CD4-positive, CD25-positive, alpha-beta regulatory T cell (primary cell): ENCODE measurements around the gene RAD23A. TPM values are rescaled to one million over a fixed set of nuclear protein-coding genes. Genes with fewer than 3 reads are reported as not detected.

Source experiments
- ATAC-seq, 2 donors: fragments of 150-1000 bp; cut with Tn5 transposase; one replicate each; pipeline ENCODE4 v1.10.0; 2021; ENCODE audit warnings: low read depth in 2 of 2, moderate number of reproducible peaks in 2 of 2, moderate library complexity in 1 of 2
- DNase-seq, 3 donors: peaks; one replicate each; pipeline versions ENCODE4 v3.0.0 to v3.0.0-alpha.2; 2012 to 2022; ENCODE audit warnings: mixed read lengths in 1 of 3
- H3K27ac ChIP-seq: one replicate; pipeline ENCODE4 v1.7.0; 2013; ENCODE audit warnings: mild to moderate bottlenecking, low read length; ENCODE audit not compliant: insufficient read depth, poor library complexity, severe bottlenecking
- H3K27me3 ChIP-seq: one replicate; pipeline ENCODE4 v1.7.0; 2013; ENCODE audit warnings: low read length; ENCODE audit not compliant: control insufficient read depth, insufficient read depth
- H3K36me3 ChIP-seq: one replicate; pipeline ENCODE4 v1.7.0; 2013; ENCODE audit warnings: mild to moderate bottlenecking, low read length, moderate library complexity; ENCODE audit not compliant: control insufficient read depth, insufficient read depth
- H3K4me1 ChIP-seq: 2 replicates; pipeline ENCODE4 v1.7.0; 2013; ENCODE audit warnings: mild to moderate bottlenecking, low read length; ENCODE audit not compliant: insufficient read depth, control insufficient read depth, poor library complexity, severe bottlenecking
- H3K4me3 ChIP-seq: one replicate; pipeline ENCODE4 v1.7.0; 2013; ENCODE audit warnings: low read depth, mild to moderate bottlenecking, low read length, moderate library complexity
- H3K9me3 ChIP-seq, 2 experiments: 1 replicate in 1 of 2; 2 replicates in 1 of 2; pipeline ENCODE4 v1.7.0; 2013; ENCODE audit warnings: low read length in 2 of 2, mild to moderate bottlenecking in 1 of 2, moderate library complexity in 1 of 2; ENCODE audit not compliant: control insufficient read depth in 2 of 2
- H3K27ac Mint-ChIP-seq, 3 donors: one replicate each; pipeline ENCODE4 v1.8.0; 2020 to 2022; ENCODE audit warnings: mild to moderate bottlenecking in 3 of 3, mixed read lengths in 3 of 3, moderate library complexity in 2 of 3
- H3K27me3 Mint-ChIP-seq: one replicate; pipeline ENCODE4 v1.8.0; 2022; ENCODE audit warnings: mild to moderate bottlenecking, mixed read lengths
- H3K36me3 Mint-ChIP-seq: one replicate; pipeline ENCODE4 v1.8.0; 2020; ENCODE audit warnings: mixed read lengths
- H3K4me1 Mint-ChIP-seq, 4 donors: one replicate each; pipeline ENCODE4 v1.8.0; 2020 to 2022; ENCODE audit warnings: mixed read lengths in 4 of 4, mild to moderate bottlenecking in 1 of 4
- H3K4me3 Mint-ChIP-seq, 4 donors: one replicate each; pipeline ENCODE4 v1.8.0; 2020 to 2022; ENCODE audit warnings: mild to moderate bottlenecking in 4 of 4, mixed read lengths in 4 of 4, moderate library complexity in 3 of 4
- H3K9me3 Mint-ChIP-seq, 7 donors: one replicate each; pipeline ENCODE4 v1.8.0; 2020 to 2022; ENCODE audit warnings: mixed read lengths in 7 of 7, mild to moderate bottlenecking in 3 of 7, moderate library complexity in 2 of 7
- polyA plus RNA-seq, 4 donors: library from polyadenylated mRNA; unstranded; fragments of 300-500 nt; fragmentation: Illumina TruSeq; gene quantifications; one replicate each; pipeline ENCODE4 v1.2.3, GENCODE V29; 2021
- total RNA-seq: library from RNA; stranded (reverse); gene quantifications from one replicate; pipeline ENCODE4 v1.2.3, GENCODE V29; 2022

RAD23A gene
- total and polyA plus RNA-seq, 5 donors from 2014 or later, result 73.8 to 85.0 (median 80.9) TPM

DNA sequence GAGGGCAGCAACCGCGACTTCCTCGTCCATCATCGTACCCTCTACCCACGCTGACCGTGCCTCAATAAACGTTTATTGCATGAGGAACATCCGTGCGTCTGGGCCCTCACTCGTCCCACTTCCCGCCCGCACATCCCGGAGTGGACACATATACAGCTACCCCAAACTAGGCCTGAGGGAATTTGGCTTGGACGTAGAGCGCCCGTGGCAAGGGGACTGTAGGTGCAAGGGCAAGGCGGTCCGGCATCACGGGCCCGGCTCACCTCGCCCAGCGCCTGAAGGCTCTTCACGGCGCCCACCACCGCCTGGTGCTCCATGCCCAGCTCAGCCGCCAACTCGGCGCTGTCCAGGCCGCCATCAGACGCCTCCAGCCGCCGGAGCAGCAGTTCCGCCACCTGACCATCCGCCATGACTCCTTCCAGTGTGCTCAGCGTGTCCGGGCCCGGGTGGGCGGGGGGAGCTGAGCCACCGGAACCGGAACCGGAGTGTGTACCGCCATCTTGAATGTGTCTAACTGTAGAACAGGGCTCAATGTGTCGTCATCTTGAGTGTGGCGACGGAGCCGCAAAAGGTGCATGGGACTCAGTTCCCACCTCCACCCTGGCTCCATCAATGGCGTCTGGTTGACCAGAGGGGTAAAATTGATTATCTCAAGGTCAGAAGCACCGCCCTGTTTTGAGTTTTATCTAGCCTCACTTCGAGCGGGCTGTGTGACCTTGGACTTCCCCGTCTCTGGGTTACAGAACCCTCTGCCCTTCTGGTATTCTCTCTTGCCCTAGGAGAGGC, 12.2 kb upstream of the RAD23A start, which contains the start of gene FARSA:
FARSA (minus strand) TSS at position 425 of the 786 bp plus-strand sequence; CDS start at position 410, 15 bp downstream.
- H3K27me3 ChIP-seq, result no peaks in the 10 kb centered on the region
- Mint-ChIP-seq H3K27ac (peak within 1 kb of the TSS; percentile 76 to 99 (median 95)), H3K4me1 (peaks cover 0 to 50% (median 22%) of the 10 kb centered on the region in 4 donors), H3K36me3 (peaks cover 8% of the 10 kb centered on the region), H3K4me3 (peak within 1 kb of the TSS; percentile 93 to 99 (median 95)), H3K27me3 (no peaks in the 10 kb centered on the region), H3K9me3 (no peaks in the 10 kb centered on the region)
- H3K36me3 ChIP-seq, result peaks cover 16% of the 10 kb centered on the region
- DNase-seq, result peak; percentile 83 to 94 (median 85)
- peak within 1 kb of the TSS; percentile 79 for H3K4me3 ChIP-seq
- H3K9me3 ChIP-seq, result no peaks in the 10 kb centered on the region
- H3K27ac ChIP-seq, result peak within 1 kb of the TSS; percentile 70
- peaks cover 32% of the 10 kb centered on the region for H3K4me1 ChIP-seq
- peak; percentile 54 to 60 for ATAC-seq

DNA sequence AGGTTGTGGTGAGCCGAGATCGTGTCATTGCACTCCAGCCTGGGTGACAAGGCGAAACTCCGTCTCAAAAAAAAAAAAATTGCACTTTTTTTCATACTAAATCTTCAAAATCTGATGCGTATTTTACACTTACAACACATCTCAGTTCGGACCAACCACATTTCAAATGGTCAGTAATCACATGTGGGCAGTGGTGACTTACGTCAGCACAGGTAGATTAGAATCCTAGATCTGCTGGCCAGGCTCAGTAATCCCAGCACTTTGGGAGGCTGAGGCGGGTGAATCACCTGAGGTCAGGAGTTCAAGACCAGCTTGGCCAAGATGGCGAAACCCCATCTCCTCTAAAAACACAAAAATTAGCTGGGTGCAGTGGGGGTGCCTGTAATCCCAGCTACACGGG, 10.6 kb upstream of the RAD23A start:
- peaks cover 46% of the 10 kb centered on the region for H3K4me1 ChIP-seq
- ATAC-seq (no peak), DNase-seq (no peak)
- Mint-ChIP-seq H3K27ac (no peak overlapping the region), H3K36me3 (peaks cover 13% of the 10 kb centered on the region), H3K4me1 (peaks cover 0 to 61% (median 33%) of the 10 kb centered on the region in 4 donors), H3K27me3 (no peaks in the 10 kb centered on the region), H3K4me3 (peak overlapping the region in 3 of 4 donors; percentile 12 to 43 (median 26)), H3K9me3 (peaks cover 0 to 2% (median 0%) of the 10 kb centered on the region in 7 donors)
- no peaks in the 10 kb centered on the region for H3K27me3 ChIP-seq
- H3K4me3 ChIP-seq, result no peak overlapping the region
- H3K27ac ChIP-seq, result no peak overlapping the region
- no peaks in the 10 kb centered on the region for H3K9me3 ChIP-seq
- H3K36me3 ChIP-seq, result peaks cover 7% of the 10 kb centered on the region

DNA sequence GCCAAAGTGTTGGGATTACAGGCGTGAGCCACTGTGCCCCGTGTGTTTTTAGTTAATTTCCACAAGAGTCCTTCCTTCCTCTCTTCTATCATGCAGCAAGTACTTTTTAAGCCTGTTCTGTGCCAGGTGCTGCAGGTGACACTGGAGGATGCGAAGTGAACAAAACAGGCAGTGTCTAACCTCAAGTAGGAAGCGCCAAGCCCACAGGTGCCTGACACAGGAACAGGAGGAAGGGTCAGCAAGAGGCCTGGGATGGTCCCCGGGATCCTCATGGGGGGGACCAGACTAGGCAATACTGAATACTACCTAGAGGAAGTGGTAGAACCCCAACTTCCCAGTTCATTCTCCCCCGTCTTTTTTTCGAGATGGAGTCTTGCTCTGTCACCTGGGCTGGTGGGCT, 9.1 kb upstream of the RAD23A start:
- ATAC-seq, result no peak
- no peaks in the 10 kb centered on the region for H3K9me3 ChIP-seq
- H3K27me3 ChIP-seq, result no peaks in the 10 kb centered on the region
- no peaks in the 10 kb centered on the region for H3K27me3 Mint-ChIP-seq
- H3K36me3 ChIP-seq, result peaks cover 21% of the 10 kb centered on the region
- no peak overlapping the region for H3K27ac Mint-ChIP-seq
- peaks cover 0 to 2% (median 0%) of the 10 kb centered on the region in 7 donors for H3K9me3 Mint-ChIP-seq
- H3K4me1 ChIP-seq, result peaks cover 58% of the 10 kb centered on the region
- H3K4me3 Mint-ChIP-seq, result peak overlapping the region; percentile 12 to 60 (median 33)
- no peak overlapping the region for H3K4me3 ChIP-seq
- H3K4me1 Mint-ChIP-seq, result peaks cover 0 to 70% (median 40%) of the 10 kb centered on the region in 4 donors
- peak in 1 of 3 donors; percentile 38 for DNase-seq
- peaks cover 21% of the 10 kb centered on the region for H3K36me3 Mint-ChIP-seq
- H3K27ac ChIP-seq, result no peak overlapping the region

DNA sequence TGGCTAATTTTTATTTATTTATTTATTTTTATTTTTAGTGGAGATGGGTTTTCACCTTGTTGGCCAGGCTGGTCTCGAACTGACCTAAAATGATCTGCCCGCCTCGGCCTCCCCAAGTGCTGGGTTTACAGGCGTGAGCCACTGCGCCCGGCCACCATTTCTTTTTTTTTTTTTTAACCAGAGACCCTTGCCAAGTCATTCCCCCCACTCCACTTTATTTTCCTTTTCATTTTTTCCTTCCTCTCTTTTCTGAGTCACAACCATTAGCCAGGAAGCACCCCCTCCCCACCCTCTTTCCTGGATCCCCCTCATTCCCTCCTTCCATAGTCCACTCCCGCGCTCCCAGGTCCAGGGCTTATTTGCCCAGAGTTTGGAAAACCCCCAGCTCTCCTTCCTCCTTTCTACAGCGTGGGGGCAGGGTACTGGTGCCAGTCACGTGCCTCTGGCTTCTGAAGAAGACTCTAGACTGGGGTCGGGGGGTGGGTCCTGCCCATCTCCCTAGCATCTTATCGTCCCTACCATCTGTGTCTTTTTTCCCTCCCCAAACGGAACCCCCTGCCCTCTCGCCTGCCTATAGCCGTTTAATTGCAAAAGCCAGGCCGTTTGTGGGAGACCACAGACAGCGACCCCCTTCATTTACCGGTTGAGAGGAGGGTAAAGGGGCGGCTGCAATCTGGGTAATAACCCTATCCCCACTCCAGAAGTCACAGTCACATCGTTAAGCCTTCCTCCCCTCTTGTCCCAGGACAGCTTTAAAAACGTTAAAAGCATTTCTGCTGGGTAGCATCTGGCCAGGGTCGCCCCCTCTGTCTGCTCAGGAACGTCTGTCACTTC, 8.4 kb upstream of the RAD23A start:
- DNase-seq, result no peak
- no peak for ATAC-seq
- Histone ChIP-seq H3K4me3 (peak overlapping the region; percentile 41), H3K4me1 (peaks cover 55% of the 10 kb centered on the region), H3K36me3 (peaks cover 28% of the 10 kb centered on the region), H3K27ac (peak overlapping the region; percentile 84), H3K9me3 (no peaks in the 10 kb centered on the region), H3K27me3 (no peaks in the 10 kb centered on the region)
- Mint-ChIP-seq H3K4me1 (peaks cover 0 to 72% (median 38%) of the 10 kb centered on the region in 4 donors), H3K36me3 (peaks cover 21% of the 10 kb centered on the region), H3K4me3 (peak overlapping the region; percentile 92 to 99 (median 98)), H3K27ac (peak overlapping the region; percentile 48 to 98 (median 96)), H3K9me3 (peaks cover 0 to 2% (median 0%) of the 10 kb centered on the region in 7 donors), H3K27me3 (no peaks in the 10 kb centered on the region)

DNA sequence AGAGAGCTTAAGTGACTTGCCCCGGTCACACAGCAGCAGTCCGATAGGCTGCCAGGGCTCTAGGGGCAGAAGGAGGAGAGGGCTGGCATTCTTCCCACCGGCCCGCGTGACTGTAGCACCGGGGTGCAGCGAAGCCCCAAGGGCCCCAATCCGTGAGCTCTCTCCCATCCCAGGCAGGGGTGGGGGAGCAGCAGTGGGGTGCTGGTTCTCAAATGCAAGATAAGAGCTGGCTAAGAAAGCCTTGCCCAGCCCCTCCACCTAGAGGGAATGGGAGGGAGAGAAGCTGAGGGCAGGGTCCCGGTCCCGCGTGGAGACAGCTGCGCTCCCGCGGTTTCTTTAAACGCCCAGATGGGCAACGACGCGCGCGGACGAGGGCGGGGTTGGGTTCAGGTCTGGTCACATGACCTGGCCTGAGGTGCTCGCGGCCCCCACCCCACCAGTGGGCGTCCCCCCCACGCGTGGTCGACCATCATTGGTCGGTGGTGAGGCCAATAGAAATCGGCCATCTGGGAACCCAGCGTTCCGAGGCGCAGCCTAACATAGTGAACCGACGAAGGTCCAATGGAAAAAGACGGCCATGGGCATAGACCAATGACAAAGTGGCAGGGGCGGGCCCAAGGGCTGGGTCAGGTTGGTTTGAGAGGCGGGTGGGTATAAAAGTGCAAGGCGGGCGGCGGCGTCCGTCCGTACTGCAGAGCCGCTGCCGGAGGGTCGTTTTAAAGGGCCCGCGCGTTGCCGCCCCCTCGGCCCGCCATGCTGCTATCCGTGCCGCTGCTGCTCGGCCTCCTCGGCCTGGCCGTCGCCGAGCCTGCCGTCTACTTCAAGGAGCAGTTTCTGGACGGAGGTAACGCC, 7.5 kb upstream of the RAD23A start, which contains the start of gene CALR:
CALR (plus strand) TSS at position 683 of the 852 bp plus-strand sequence; CDS start at position 754, 71 bp downstream.
- H3K27me3 Mint-ChIP-seq, result no peaks in the 10 kb centered on the region
- ATAC-seq (peak; percentile 92 to 95), DNase-seq (peak; percentile 99 to 100 (median 100))
- peak within 1 kb of the TSS; percentile 96 to 98 (median 97) for H3K27ac Mint-ChIP-seq
- Histone ChIP-seq H3K9me3 (no peaks in the 10 kb centered on the region), H3K27me3 (no peaks in the 10 kb centered on the region), H3K36me3 (peaks cover 35% of the 10 kb centered on the region), H3K4me1 (peaks cover 48% of the 10 kb centered on the region), H3K27ac (peak within 1 kb of the TSS; percentile 84), H3K4me3 (peak within 1 kb of the TSS; percentile 95)
- H3K9me3 Mint-ChIP-seq, result peaks cover 0 to 2% (median 0%) of the 10 kb centered on the region in 7 donors
- peaks cover 18% of the 10 kb centered on the region for H3K36me3 Mint-ChIP-seq
- peak within 1 kb of the TSS; percentile 92 to 99 (median 98) for H3K4me3 Mint-ChIP-seq
- H3K4me1 Mint-ChIP-seq, result peaks cover 0 to 70% (median 31%) of the 10 kb centered on the region in 4 donors

DNA sequence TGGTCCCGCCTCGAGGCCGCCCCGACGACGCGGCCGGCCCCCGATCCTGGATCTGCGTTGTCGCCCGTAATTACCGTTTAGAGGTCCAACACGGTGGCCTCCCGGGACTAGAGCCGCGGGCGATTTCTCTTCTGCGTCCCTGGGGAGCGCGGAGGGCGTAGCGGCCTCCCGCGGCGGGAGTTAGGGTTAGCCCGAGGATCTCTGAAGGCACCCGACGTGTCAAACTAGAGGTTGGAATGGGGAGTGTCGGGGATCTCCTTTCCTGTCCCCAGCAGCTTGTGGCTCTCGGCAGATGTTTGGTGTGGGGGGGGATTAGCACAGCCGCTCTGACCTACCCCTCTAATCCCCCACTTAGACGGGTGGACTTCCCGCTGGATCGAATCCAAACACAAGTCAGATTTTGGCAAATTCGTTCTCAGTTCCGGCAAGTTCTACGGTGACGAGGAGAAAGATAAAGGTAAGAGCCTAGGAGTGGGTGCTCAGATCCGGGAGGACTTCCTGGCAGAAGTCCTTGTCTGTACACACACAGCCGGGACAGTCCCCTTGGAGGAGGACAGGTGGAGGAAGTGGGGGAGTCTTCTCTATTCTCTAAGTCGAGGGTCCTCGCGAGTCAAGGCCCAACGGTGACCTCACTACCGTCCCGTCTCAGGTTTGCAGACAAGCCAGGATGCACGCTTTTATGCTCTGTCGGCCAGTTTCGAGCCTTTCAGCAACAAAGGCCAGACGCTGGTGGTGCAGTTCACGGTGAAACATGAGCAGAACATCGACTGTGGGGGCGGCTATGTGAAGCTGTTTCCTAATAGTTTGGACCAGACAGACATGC, 6.7 kb upstream of the RAD23A start:
- ATAC-seq (no peak), DNase-seq (peak in 1 of 3 donors; percentile 56)
- Mint-ChIP-seq H3K4me1 (peaks cover 0 to 69% (median 33%) of the 10 kb centered on the region in 4 donors), H3K36me3 (peaks cover 23% of the 10 kb centered on the region), H3K27me3 (no peaks in the 10 kb centered on the region), H3K4me3 (peak overlapping the region; percentile 92 to 99 (median 98)), H3K9me3 (peaks cover 0 to 2% (median 0%) of the 10 kb centered on the region in 7 donors), H3K27ac (peak overlapping the region; percentile 96 to 98 (median 97))
- Histone ChIP-seq H3K4me3 (peak overlapping the region; percentile 95), H3K27ac (peak overlapping the region; percentile 84), H3K36me3 (peaks cover 43% of the 10 kb centered on the region), H3K27me3 (no peaks in the 10 kb centered on the region), H3K4me1 (peaks cover 48% of the 10 kb centered on the region), H3K9me3 (no peaks in the 10 kb centered on the region)
